Measurements from ENCODE around the gene HOXA9. TPM values are rescaled to one million over a fixed set of nuclear protein-coding genes. Genes with fewer than 3 reads are reported as not detected.

The HOXA9 gene
- polyA plus RNA-seq, 2 of the 4 experiments (the other 2 are of a cell fraction): 1.4 TPM

DNA sequence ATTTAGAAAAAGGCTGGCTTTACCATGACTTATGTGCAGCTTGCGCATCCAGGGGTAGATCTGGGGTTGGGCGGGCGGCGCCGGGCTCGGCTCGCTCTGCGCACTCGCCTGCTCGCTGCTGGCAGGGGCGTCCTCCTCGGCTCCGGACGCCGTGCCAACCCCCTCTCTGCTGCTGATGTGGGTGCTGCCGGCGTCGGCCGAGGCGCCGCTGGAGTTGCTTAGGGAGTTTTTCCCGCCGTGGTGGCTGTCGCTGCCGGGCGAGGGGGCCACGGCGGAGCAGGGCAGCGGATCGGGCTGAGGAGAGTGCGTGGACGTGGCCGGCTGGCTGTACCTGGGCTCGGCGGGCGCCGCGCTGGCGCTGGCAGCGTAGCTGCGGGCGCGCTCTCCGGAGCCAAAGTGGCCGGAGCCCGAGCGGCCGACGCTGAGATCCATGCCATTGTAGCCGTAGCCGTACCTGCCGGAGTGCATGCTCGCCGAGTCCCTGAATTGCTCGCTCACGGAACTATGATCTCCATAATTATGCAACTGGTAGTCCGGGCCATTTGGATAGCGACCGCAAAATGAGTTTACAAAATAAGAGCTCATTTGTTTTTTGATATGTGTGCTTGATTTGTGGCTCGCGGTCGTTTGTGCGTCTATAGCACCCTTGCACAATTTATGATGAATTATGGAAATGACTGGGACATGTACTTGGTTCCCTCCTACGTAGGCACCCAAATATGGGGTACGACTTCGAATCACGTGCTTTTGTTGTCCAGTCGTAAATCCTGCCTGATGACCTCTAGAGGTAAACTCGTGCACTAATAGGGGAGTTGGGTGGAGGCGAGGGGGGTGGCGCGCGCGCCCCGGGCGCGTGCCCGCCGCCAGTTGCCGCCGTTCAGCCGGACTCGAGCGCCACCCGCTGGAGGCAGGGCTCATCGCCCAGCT lies 22.1 kb downstream of the HOXA9 start, which contains the start of gene HOXA5 (continued):
- TF ChIP-seq MAFK (IDR thresholded peaks at IDR 0.05; ENCODE audit: partially characterized antibody): no peak
- no peak for TF ChIP-seq CHD4 (IDR thresholded peaks at IDR 0.05; ENCODE audit: borderline replicate concordance)
- TF ChIP-seq, protein P1, sequence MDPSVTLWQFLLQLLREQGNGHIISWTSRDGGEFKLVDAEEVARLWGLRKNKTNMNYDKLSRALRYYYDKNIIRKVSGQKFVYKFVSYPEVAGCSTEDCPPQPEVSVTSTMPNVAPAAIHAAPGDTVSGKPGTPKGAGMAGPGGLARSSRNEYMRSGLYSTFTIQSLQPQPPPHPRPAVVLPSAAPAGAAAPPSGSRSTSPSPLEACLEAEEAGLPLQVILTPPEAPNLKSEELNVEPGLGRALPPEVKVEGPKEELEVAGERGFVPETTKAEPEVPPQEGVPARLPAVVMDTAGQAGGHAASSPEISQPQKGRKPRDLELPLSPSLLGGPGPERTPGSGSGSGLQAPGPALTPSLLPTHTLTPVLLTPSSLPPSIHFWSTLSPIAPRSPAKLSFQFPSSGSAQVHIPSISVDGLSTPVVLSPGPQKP (IDR thresholded peaks at IDR 0.05; ENCODE audit: low read depth, low read length): no peak
- no peak for TF ChIP-seq CBX8 (IDR thresholded peaks at IDR 0.05)
- TF ChIP-seq MAZ (IDR thresholded peaks at IDR 0.05; ENCODE audit: borderline replicate concordance, low read depth, low read length): no peak
- no peak for TF ChIP-seq NR3C1 (IDR thresholded peaks at IDR 0.05)
- no peak for TF ChIP-seq RFX5 (IDR thresholded peaks at IDR 0.05)
- no peak for TF ChIP-seq GATA3 (IDR thresholded peaks at IDR 0.05; ENCODE audit: borderline replicate concordance)
- TF ChIP-seq POLR2A (IDR thresholded peaks at IDR 0.05; ENCODE audit: low read length): no peak
- peak; percentile 47 for TF ChIP-seq BHLHE40 (IDR thresholded peaks at IDR 0.05; ENCODE audit: low read depth, low read length)
- peak; percentile 33 to 68; a peak in 3 of 4 replicates for TF ChIP-seq CEBPB (IDR thresholded peaks at IDR 0.05)
- TF ChIP-seq, protein P2, sequence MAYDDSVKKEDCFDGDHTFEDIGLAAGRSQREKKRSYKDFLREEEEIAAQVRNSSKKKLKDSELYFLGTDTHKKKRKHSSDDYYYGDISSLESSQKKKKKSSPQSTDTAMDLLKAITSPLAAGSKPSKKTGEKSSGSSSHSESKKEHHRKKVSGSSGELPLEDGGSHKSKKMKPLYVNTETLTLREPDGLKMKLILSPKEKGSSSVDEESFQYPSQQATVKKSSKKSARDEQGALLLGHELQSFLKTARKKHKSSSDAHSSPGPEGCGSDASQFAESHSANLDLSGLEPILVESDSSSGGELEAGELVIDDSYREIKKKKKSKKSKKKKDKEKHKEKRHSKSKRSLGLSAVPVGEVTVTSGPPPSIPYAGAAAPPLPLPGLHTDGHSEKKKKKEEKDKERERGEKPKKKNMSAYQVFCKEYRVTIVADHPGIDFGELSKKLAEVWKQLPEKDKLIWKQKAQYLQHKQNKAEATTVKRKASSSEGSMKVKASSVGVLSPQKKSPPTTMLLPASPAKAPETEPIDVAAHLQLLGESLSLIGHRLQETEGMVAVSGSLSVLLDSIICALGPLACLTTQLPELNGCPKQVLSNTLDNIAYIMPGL (CRISPR knock-in tag; IDR thresholded peaks at IDR 0.05; ENCODE audit: borderline replicate concordance): no peak
- TF ChIP-seq HDAC2 (IDR thresholded peaks at IDR 0.05): no peak
- TF ChIP-seq EP300 (IDR thresholded peaks at IDR 0.05): no peak
- no peak for TF ChIP-seq EHMT2 (IDR thresholded peaks at IDR 0.05; ENCODE audit: low read depth)
- 0 out of 2 replicates have a peak, but pooled peaks have one; percentile 51 for TF ChIP-seq KDM5A (IDR thresholded peaks at IDR 0.05)
- no peak; the same call in none of the 2 replicates for TF ChIP-seq PHF8 (IDR thresholded peaks at IDR 0.05; ENCODE audit: borderline replicate concordance, low read depth)
- no peak for TF ChIP-seq FOSL2 (IDR thresholded peaks at IDR 0.05)
- TF ChIP-seq FOSL2 (CRISPR knock-in tag; IDR thresholded peaks at IDR 0.05): no peak
- TF ChIP-seq HEYL (CRISPR knock-in tag; IDR thresholded peaks at IDR 0.05): no peak
- no peak for TF ChIP-seq ZC3H11A (IDR thresholded peaks at IDR 0.05)
- TF ChIP-seq ZSCAN20 (CRISPR knock-in tag; IDR thresholded peaks at IDR 0.05): no peak
- no peak for TF ChIP-seq RARB (CRISPR knock-in tag; IDR thresholded peaks at IDR 0.05)
- TF ChIP-seq TFCP2L1 (CRISPR knock-in tag; IDR thresholded peaks at IDR 0.05): no peak
- TF ChIP-seq, protein P3, sequence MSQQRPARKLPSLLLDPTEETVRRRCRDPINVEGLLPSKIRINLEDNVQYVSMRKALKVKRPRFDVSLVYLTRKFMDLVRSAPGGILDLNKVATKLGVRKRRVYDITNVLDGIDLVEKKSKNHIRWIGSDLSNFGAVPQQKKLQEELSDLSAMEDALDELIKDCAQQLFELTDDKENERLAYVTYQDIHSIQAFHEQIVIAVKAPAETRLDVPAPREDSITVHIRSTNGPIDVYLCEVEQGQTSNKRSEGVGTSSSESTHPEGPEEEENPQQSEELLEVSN (IDR thresholded peaks at IDR 0.05; ENCODE audit: borderline replicate concordance, low read depth): no peak
- TF ChIP-seq ZNF302 (CRISPR knock-in tag; IDR thresholded peaks at IDR 0.05): no peak
- TF ChIP-seq, protein P4, sequence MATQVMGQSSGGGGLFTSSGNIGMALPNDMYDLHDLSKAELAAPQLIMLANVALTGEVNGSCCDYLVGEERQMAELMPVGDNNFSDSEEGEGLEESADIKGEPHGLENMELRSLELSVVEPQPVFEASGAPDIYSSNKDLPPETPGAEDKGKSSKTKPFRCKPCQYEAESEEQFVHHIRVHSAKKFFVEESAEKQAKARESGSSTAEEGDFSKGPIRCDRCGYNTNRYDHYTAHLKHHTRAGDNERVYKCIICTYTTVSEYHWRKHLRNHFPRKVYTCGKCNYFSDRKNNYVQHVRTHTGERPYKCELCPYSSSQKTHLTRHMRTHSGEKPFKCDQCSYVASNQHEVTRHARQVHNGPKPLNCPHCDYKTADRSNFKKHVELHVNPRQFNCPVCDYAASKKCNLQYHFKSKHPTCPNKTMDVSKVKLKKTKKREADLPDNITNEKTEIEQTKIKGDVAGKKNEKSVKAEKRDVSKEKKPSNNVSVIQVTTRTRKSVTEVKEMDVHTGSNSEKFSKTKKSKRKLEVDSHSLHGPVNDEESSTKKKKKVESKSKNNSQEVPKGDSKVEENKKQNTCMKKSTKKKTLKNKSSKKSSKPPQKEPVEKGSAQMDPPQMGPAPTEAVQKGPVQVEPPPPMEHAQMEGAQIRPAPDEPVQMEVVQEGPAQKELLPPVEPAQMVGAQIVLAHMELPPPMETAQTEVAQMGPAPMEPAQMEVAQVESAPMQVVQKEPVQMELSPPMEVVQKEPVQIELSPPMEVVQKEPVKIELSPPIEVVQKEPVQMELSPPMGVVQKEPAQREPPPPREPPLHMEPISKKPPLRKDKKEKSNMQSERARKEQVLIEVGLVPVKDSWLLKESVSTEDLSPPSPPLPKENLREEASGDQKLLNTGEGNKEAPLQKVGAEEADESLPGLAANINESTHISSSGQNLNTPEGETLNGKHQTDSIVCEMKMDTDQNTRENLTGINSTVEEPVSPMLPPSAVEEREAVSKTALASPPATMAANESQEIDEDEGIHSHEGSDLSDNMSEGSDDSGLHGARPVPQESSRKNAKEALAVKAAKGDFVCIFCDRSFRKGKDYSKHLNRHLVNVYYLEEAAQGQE (IDR thresholded peaks at IDR 0.05): no peak
- no peak for TF ChIP-seq HOXB5 (CRISPR knock-in tag; IDR thresholded peaks at IDR 0.05)
- no peak for TF ChIP-seq POLR2AphosphoS2 (conservative IDR thresholded peaks at IDR 0.05; ENCODE audit: low read length)
- no peak for TF ChIP-seq JUNB (IDR thresholded peaks at IDR 0.05)
- TF ChIP-seq NFE2L2 (conservative IDR thresholded peaks at IDR 0.05; ENCODE audit: low read length): no peak
- TF ChIP-seq RNF2 (IDR thresholded peaks at IDR 0.05; ENCODE audit: borderline replicate concordance, low read depth): no peak
- TF ChIP-seq, protein P5, sequence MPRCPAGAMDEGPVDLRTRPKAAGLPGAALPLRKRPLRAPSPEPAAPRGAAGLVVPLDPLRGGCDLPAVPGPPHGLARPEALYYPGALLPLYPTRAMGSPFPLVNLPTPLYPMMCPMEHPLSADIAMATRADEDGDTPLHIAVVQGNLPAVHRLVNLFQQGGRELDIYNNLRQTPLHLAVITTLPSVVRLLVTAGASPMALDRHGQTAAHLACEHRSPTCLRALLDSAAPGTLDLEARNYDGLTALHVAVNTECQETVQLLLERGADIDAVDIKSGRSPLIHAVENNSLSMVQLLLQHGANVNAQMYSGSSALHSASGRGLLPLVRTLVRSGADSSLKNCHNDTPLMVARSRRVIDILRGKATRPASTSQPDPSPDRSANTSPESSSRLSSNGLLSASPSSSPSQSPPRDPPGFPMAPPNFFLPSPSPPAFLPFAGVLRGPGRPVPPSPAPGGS (IDR thresholded peaks at IDR 0.05): peak; percentile 62; the same call in 1 of the 3 replicates
- TF ChIP-seq, protein P6, sequence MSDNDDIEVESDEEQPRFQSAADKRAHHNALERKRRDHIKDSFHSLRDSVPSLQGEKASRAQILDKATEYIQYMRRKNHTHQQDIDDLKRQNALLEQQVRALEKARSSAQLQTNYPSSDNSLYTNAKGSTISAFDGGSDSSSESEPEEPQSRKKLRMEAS (IDR thresholded peaks at IDR 0.05): peak; percentile 74

All from A549 (cell line).